B cell (primary cell): Measurements from ENCODE around the gene ANKRD11. TPM values are rescaled to one million over a fixed set of nuclear protein-coding genes. Genes with fewer than 3 reads are reported as not detected.

Source experiments
- ATAC-seq: fragments of 200-7000 bp; cut with Tn5 transposase; one replicate; pipeline ENCODE4 v1.10.0; 2021; ENCODE audit warnings: low read depth, mild to moderate bottlenecking, moderate number of reproducible peaks, moderate library complexity
- CTCF ChIA-PET: fragments of 350-600 bp; sonication (Branson Sonifier 250); formaldehyde crosslinking; loops from one replicate; lab custom pipeline; 2021; ENCODE audit warnings: antibody characterized with exemption, inconsistent platforms; lab: Charles Lee
- POLR2A ChIA-PET: fragments of 350-600 bp; sonication (Branson Sonifier 250); formaldehyde crosslinking; loops from one replicate; lab custom pipeline; 2021; ENCODE audit warnings: antibody characterized with exemption; lab: Charles Lee
- DNase-seq: peaks from one replicate; pipeline ENCODE4 v3.0.0; 2013
- H2AFZ ChIP-seq: 2 replicates; pipeline ENCODE4 v1.6.1; 2012; ENCODE audit warnings: mild to moderate bottlenecking, low read depth, low read length; ENCODE audit not compliant: insufficient read depth, poor library complexity, severe bottlenecking
- H3K27ac ChIP-seq, 2 donors: 1 replicate in 1 of 2; 2 replicates in 1 of 2; pipeline ENCODE4 v1.5.1; 2012 to 2013; ENCODE audit warnings: low read length in 2 of 2, mild to moderate bottlenecking in 2 of 2, moderate library complexity in 1 of 2
- H3K27me3 ChIP-seq, 4 experiments: fragments of 200-600 bp in 1 of 4; sonication (generic) in 1 of 4; replicated peaks in 1 of 4; 1 replicate in 2 of 4; 2 replicates in 2 of 4; pipeline versions ENCODE4 v1.6.1 to v1.7.0; 2013 to 2016; ENCODE audit warnings: low read length in 3 of 4, mild to moderate bottlenecking in 2 of 4, mixed read lengths in 1 of 4, moderate library complexity in 1 of 4; ENCODE audit not compliant: insufficient read depth in 4 of 4, control insufficient read depth in 3 of 4; ENCODE audit errors: control extremely low read depth in 1 of 4
- H3K36me3 ChIP-seq, 2 experiments: replicated peaks in 1 of 2; 1 replicate in 1 of 2; 2 replicates in 1 of 2; pipeline versions ENCODE4 v1.6.1 to v1.7.1; 2013; ENCODE audit warnings: low read length in 1 of 2; ENCODE audit not compliant: insufficient read depth in 2 of 2, control insufficient read depth in 1 of 2; ENCODE audit errors: control extremely low read depth in 1 of 2, extremely low read depth in 1 of 2
- H3K4me1 ChIP-seq, 2 donors: fragments of 200-600 bp in 1 of 2; sonication (generic) in 1 of 2; 1 replicate in 1 of 2; 2 replicates in 1 of 2; pipeline versions ENCODE4 v1.5.1 to v1.6.1; 2013 to 2017; ENCODE audit warnings: low read length in 2 of 2; ENCODE audit not compliant: control insufficient read depth in 2 of 2, insufficient read depth in 2 of 2
- H3K4me2 ChIP-seq: replicated peaks from 2 replicates; pipeline ENCODE3; 2012; ENCODE audit warnings: mild to moderate bottlenecking, low read depth, low read length; ENCODE audit not compliant: poor library complexity, severe bottlenecking
- H3K4me3 ChIP-seq, 5 experiments: fragments of 200-600 bp in 1 of 5; sonication (generic) in 1 of 5; 1 replicate in 3 of 5; 2 replicates in 2 of 5; pipeline versions ENCODE4 v1.5.1 to v1.7.0; 2011 to 2016; ENCODE audit warnings: low read length in 4 of 5, mild to moderate bottlenecking in 4 of 5, low read depth in 2 of 5, control low read depth in 1 of 5, moderate library complexity in 1 of 5; ENCODE audit not compliant: insufficient read depth in 1 of 5; ENCODE audit errors: control extremely low read depth in 1 of 5, extremely low read depth in 1 of 5
- H3K79me2 ChIP-seq: fragments of 200-600 bp; sonication (generic); one replicate; pipeline ENCODE4 v1.6.0; 2016; ENCODE audit warnings: low read length; ENCODE audit not compliant: control insufficient read depth, insufficient read depth
- H3K9ac ChIP-seq: fragments of 200-600 bp; sonication (generic); 2 replicates; pipeline ENCODE4 v1.6.1; 2017; ENCODE audit warnings: mild to moderate bottlenecking, low read length, moderate library complexity
- H3K9me3 ChIP-seq, 3 donors: one replicate each; pipeline versions ENCODE4 v1.6.1 to v1.7.1; 2013; ENCODE audit warnings: low read length in 2 of 3; ENCODE audit not compliant: control insufficient read depth in 2 of 3, insufficient read depth in 1 of 3; ENCODE audit errors: control extremely low read depth in 1 of 3
- H4K20me1 ChIP-seq: 2 replicates; pipeline ENCODE4 v1.6.0; 2012; ENCODE audit warnings: mild to moderate bottlenecking, low read length; ENCODE audit not compliant: insufficient read depth, control insufficient read depth, poor library complexity, severe bottlenecking
- H3K27ac Mint-ChIP-seq: one replicate; pipeline ENCODE4 v1.8.0; 2021; ENCODE audit warnings: mixed read lengths
- H3K27me3 Mint-ChIP-seq: one replicate; pipeline ENCODE4 v1.8.0; 2021; ENCODE audit warnings: mixed read lengths
- H3K4me1 Mint-ChIP-seq: one replicate; pipeline ENCODE4 v1.8.0; 2021; ENCODE audit warnings: mixed read lengths
- H3K4me3 Mint-ChIP-seq: one replicate; pipeline ENCODE4 v1.8.0; 2021; ENCODE audit warnings: mixed read lengths
- H3K9me3 Mint-ChIP-seq: one replicate; pipeline ENCODE4 v1.8.0; 2022; ENCODE audit warnings: mixed read lengths; ENCODE audit not compliant: insufficient read depth
- EZH2 ChIP-seq: IDR thresholded peaks from 2 replicates; pipeline ENCODE4 v1.6.1; 2012; ENCODE audit warnings: borderline replicate concordance, low read depth, mild to moderate bottlenecking, moderate library complexity, low read length; ENCODE audit not compliant: insufficient read depth, poor library complexity, severe bottlenecking
- WGBS: methylation state at CpG from one replicate; pipeline ENCODE4 v1.1.5; 2013; ENCODE audit warnings: missing lambda C conversion rate; ENCODE audit not compliant: insufficient coverage; 5-methylcytosine and 5-hydroxymethylcytosine counted together
- intact Hi-C: fragments of 100-400 bp; cut with micrococcal nuclease; formaldehyde crosslinking; loops from one replicate; pipeline ENCODE4 v1.10.0; 2022
- polyA plus RNA-seq: library from polyadenylated mRNA; depleted of rRNA; stranded (reverse); fragments of >200 nt; gene quantifications from 2 replicates; pipeline ENCODE4 v1.2.3, GENCODE V29; 2012
- total RNA-seq, 2 donors: library from RNA; stranded (reverse); fragments of 120-200 nt in 1 of 2; gene quantifications; 1 replicate in 1 of 2; 2 replicates in 1 of 2; pipeline versions ENCODE4 v1.2.3 to v1.2.4, GENCODE V29; 2013 to 2022
- TF ChIP-seq, protein P1 (sequence below): fragments of 200-600 bp; IDR thresholded peaks from one replicate; pipeline ENCODE4 v1.8.0; 2022; ENCODE audit warnings: antibody characterized with exemption, mild to moderate bottlenecking

Gene ANKRD11
- total and polyA plus RNA-seq, 2 donors (not counting 1 experiment from before 2014, with no cell fraction given): 67.9 to 314 TPM

DNA sequence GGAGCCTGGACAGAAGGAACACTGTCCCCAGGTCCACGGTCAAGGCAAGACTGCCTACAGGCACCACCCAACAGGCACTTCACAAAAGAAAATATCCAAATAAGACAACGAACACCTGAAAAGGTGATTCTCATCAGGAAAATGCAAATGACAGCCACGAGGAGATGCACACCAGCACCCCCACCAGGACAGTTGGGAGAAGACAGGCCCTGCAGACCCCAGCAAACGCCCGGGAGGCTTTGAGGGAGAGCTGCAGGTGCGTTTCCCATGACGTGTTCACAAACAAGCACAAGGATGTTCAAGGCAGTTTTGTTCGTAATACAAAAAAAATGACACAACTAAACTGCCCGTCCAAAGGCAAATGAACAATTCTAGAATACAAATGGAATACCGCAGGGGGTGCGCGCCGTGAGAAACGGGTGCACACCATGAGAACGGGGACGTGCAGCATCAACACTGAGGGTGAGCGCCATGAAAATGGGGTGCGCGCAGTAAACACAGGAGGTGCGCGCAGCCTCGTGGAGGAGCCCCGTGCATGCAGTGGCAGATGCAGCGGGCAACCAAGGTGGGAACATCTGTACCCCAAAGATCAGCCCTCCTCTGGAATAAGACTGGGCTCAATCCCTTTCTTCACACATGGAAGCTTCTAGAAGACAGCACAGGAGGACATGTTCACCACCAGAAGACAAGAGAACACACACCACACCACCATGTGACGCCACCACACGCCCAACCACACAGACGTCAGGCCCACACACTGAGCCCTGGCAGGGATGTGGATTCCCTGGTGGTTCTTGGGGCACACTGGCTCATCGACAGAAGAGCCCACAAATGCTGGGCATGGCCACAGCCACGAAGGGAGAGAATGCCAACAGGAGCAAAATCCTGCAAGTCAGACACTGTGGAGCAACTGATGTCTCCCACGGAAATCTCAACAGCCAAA, 181.7 kb downstream of the ANKRD11 start:
- POLR2A ChIA-PET: no interaction called here
- H3K4me2 ChIP-seq: no peak overlapping the region
- DNase-seq (peak; percentile 41), ATAC-seq (peak; percentile 62)
- H4K20me1 ChIP-seq: peaks cover 98% of the 10 kb centered on the region
- peaks cover 100% of the 10 kb centered on the region for H3K79me2 ChIP-seq
- Mint-ChIP-seq H3K9me3 (no peaks in the 10 kb centered on the region), H3K4me1 (peaks cover 50% of the 10 kb centered on the region), H3K27ac (no peak overlapping the region), H3K4me3 (no peak overlapping the region), H3K27me3 (no peaks in the 10 kb centered on the region)
- intact Hi-C loops: no loop called here
- 80% methylated on average over 27 of the region's 30 CpGs for WGBS
- H3K36me3 ChIP-seq: peaks cover 7 to 41% of the 10 kb centered on the region in 2 experiments
- no peak overlapping the region for H3K27ac ChIP-seq
- H3K9me3 ChIP-seq: no peaks in the 10 kb centered on the region
- H3K4me3 ChIP-seq: no peak overlapping the region
- CTCF ChIA-PET: interaction anchor here (1.1 kb wide), 1 partner anchor 249 kb away, joined by 3 read pairs; no protein-coding TSS in a partner anchor
- no peak overlapping the region for H3K9ac ChIP-seq
- TF ChIP-seq, protein P1, sequence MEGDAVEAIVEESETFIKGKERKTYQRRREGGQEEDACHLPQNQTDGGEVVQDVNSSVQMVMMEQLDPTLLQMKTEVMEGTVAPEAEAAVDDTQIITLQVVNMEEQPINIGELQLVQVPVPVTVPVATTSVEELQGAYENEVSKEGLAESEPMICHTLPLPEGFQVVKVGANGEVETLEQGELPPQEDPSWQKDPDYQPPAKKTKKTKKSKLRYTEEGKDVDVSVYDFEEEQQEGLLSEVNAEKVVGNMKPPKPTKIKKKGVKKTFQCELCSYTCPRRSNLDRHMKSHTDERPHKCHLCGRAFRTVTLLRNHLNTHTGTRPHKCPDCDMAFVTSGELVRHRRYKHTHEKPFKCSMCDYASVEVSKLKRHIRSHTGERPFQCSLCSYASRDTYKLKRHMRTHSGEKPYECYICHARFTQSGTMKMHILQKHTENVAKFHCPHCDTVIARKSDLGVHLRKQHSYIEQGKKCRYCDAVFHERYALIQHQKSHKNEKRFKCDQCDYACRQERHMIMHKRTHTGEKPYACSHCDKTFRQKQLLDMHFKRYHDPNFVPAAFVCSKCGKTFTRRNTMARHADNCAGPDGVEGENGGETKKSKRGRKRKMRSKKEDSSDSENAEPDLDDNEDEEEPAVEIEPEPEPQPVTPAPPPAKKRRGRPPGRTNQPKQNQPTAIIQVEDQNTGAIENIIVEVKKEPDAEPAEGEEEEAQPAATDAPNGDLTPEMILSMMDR: peak; percentile 66
- no peak for TF ChIP-seq EZH2
- H3K27me3 ChIP-seq: no peaks in the 10 kb centered on the region
- peaks cover 17 to 21% of the 10 kb centered on the region in 2 donors for H3K4me1 ChIP-seq
- no peak overlapping the region for H2AFZ ChIP-seq

DNA sequence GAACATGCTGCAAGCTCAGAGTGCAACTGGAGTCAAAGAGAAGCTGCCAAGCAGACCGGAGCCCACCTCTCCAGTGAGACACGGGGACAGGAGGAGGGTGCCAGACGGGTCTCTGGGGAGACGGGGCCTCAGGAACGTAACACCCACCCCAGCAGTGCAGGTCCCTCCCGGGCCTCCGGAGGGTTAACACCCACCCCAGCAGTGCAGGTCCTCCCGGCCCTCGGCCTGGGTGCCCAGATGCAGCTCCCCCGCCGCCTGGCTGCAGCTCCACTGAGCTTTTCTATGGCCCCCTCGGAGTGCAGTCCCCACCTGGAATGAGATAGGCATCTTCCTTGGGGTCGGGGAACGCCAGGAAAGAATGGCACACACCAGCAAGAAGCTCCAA, 182.9 kb downstream of the ANKRD11 start:
- no peaks in the 10 kb centered on the region for H3K27me3 ChIP-seq
- H3K27me3 Mint-ChIP-seq: no peaks in the 10 kb centered on the region
- no peak for ATAC-seq
- WGBS: 94% methylated on average over 11 of the region's 14 CpGs
- no peak overlapping the region for H3K27ac ChIP-seq
- H3K4me2 ChIP-seq: no peak overlapping the region
- peaks cover 100% of the 10 kb centered on the region for H3K79me2 ChIP-seq
- H2AFZ ChIP-seq: no peak overlapping the region
- no peak overlapping the region for H3K27ac Mint-ChIP-seq
- H3K4me1 ChIP-seq: peaks cover 18 to 27% of the 10 kb centered on the region in 2 donors
- POLR2A ChIA-PET: interaction anchor here (0.7 kb wide), 1 partner anchor 139 kb away, joined by 3 read pairs; no protein-coding TSS in a partner anchor
- no peak overlapping the region for H3K9ac ChIP-seq
- H3K4me3 Mint-ChIP-seq: no peak overlapping the region
- intact Hi-C loops: no loop called here
- CTCF ChIA-PET: interaction anchor here (0.9 to 1.1 kb wide), 3 partner anchors 11 to 250 kb away, joined by 3 read pairs; no protein-coding TSS in a partner anchor
- H3K9me3 Mint-ChIP-seq: no peaks in the 10 kb centered on the region
- no peaks in the 10 kb centered on the region for H3K9me3 ChIP-seq
- peaks cover 51% of the 10 kb centered on the region for H3K4me1 Mint-ChIP-seq
- H3K4me3 ChIP-seq: no peak overlapping the region
- H3K36me3 ChIP-seq: peaks cover 7 to 45% of the 10 kb centered on the region in 2 experiments
- H4K20me1 ChIP-seq: peaks cover 98% of the 10 kb centered on the region
- TF ChIP-seq, protein P1: no peak
- TF ChIP-seq EZH2: no peak
- no peak for DNase-seq
